GM12865 (cell line): ENCODE data around the gene DENND2D.

ENCODE experiments used
- DNase-seq: peaks from one replicate; pipeline ENCODE4 v3.0.0; 2010; ENCODE audit warnings: low read depth
- H3K4me3 ChIP-seq: 2 replicates; pipeline ENCODE4 v1.5.1; 2011; ENCODE audit warnings: mild to moderate bottlenecking, low read depth, low read length, control low read depth
- CTCF ChIP-seq: IDR thresholded peaks from 2 replicates; pipeline ENCODE4 v1.5.1; 2011; ENCODE audit warnings: low read length, control low read depth, low read depth, inconsistent platforms; ENCODE audit not compliant: insufficient read depth; ENCODE audit errors: missing control alignments

DENND2D gene

GRCh38 chr1:111227851-111228747 is 27.7 kb upstream of the DENND2D start:
- no peak for TF ChIP-seq CTCF
- peak; percentile 37 for DNase-seq
- peak overlapping the region; percentile 30 for H3K4me3 ChIP-seq

GRCh38 chr1:111227434-111227833 is 27.0 kb upstream of the DENND2D start, which contains the start of gene CHI3L2:
Gene CHI3L2 (plus strand): TSS chr1:111227713. CDS start chr1:111227730, 17 bp downstream.
- TF ChIP-seq CTCF, result no peak
- DNase-seq, result peak; percentile 18
- peak within 1 kb of the TSS; percentile 30 for H3K4me3 ChIP-seq

DNA sequence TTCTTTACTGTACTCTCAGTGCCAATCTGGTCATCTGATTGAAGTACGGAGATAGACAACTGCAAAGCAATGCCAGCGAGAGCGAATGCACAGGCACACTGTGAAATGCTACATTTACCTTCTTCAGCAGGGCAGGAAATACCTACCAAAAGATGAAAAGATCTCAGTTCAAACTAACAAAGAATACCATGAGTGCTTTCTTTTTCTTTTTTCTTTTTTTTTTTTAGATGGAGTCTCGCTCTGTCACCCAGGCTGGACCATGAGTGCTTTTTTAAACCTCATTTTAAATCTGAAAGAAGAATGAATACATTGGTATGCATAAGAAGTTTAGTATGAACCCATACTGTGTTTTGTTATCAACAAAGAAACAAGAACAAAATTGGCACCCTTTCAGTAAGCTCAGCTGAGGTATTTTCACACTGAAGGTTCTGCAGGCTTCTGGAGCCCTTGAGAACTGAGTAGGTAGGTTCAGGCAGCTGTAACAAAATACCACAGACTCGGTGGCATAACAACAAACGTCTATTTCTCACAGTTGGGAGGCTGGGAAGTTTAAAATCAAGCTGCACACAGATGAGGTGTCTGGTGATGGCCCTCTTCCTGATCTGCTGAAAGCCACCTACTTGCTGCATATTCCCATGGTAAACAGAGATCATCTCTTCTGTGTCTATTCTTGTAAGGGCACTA is 25.4 kb upstream of the DENND2D start:
- DNase-seq, result peak; percentile 79
- no peak for TF ChIP-seq CTCF
- peak overlapping the region; percentile 40 for H3K4me3 ChIP-seq

DNA sequence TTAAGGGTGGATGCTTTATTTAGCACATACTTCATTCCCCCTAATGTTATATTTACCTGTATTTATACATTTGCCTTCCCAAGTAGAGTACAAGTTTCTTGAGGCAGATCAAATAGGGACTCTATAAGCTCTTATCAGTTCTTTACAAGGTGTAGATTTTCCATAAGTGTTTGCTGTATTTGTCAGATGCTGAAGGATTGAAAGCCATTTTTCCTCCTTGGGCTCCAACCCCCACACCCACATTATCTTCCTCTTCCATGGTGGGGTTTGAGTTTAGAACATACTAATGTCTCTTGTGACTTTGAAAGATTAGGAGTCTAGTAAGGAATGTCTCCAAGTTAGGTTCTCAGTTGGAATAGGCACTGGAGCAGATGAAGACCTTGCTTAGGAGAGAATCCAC is 24.6 kb upstream of the DENND2D start:
- no peak for TF ChIP-seq CTCF
- H3K4me3 ChIP-seq, result peak overlapping the region; percentile 40
- no peak for DNase-seq

- peak; percentile 79 for DNase-seq
- TF ChIP-seq CTCF, result no peak
- H3K4me3 ChIP-seq, result peak overlapping the region; percentile 28
These were observed 22.8 kb upstream of the DENND2D start for GRCh38 chr1:111223126-111223685.

DNA sequence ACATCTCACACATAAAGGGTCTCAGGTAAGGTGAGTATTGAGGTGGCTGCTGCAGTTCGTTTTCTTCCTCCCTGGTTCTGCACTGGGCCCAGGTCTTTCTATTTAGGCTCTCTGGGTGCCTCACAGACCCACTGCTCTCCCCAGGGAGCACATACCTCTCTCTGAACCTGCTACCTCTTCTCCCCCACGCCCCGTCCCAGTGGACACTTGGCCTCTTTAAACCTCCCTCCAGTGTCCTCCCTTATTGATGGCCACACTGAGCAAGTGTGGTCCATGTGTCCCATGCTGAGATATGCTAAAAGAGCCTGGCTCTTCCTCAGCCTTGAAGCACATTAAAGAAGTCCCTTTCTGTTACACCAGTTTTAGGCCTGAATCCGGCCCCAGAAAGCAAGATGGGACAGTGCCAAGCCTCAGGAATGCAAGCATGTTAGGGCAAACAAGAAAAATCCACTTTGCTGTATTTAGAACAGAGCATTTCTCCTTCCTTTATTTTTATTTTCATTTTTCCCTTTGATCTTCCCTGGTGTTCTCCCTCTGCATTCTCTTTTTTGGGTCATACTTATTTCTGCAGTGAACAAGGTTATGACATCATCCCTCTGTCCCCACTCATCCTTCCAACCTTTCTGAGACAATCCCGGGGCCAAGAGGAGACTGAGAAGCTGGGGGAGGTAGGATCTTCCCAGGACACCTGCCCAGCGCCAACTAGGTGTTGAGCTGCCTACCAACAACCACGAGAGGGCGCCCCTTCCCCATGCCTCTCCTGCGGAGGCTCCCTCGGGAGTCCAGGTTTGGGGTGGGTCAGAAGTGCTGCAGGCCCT is 22.1 kb upstream of the DENND2D start:
- H3K4me3 ChIP-seq, result peak overlapping the region; percentile 41
- DNase-seq, result peak; percentile 95
- TF ChIP-seq CTCF, result peak; percentile 97
